GM19372 (cell line): ENCODE data around the gene RMND1.

ENCODE experiments used
- ATAC-seq: cut with Tn5 transposase; IDR thresholded peaks from one replicate; pipeline ENCODE4 v1.9.1; 2021; ENCODE audit warnings: mild to moderate bottlenecking, low read depth, moderate library complexity; ENCODE audit not compliant: unreplicated experiment

RMND1 gene

GRCh38 chr6:151428093-151428735 is 23.7 kb downstream of the RMND1 start:
- ATAC-seq, result no peak

DNA sequence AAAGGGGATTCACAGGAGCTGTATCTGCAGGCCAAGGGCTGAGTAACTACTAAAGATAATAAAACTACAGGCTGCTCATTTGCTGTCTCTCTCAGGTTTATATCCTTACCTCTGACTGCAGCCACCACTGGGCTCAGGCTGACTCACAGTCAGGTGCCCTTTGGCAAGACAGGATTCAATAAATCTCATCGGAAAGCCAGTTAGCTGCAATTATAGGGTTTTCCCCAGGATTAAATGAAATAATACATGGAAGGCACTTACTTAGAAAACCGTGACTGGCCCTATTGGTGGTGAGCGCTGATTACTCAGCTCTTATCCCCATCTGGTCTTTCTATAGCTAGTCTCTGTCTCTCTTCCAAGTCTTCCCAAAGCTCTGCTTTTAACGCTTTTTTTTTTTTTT is 26.4 kb downstream of the RMND1 start:
- ATAC-seq, result no peak

DNA sequence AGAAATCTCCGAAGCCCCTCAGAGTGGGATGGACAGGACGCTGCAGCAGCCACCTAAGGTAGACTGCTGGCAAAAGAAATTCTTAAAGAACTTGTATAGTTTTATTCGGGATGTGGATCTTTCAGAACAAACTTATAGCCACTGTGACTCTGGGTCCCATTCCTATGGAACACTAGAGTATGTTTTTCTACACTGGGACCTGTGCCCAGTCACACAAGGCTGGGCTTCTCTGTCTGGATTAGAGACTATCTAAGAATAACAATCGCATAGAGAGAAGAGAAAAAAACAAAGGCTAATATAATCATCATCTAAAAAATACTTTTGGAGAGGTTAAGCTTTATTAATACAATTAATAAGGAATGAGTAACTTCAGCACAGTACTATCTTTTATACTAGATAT is 28.9 kb downstream of the RMND1 start:
- ATAC-seq, result no peak

DNA sequence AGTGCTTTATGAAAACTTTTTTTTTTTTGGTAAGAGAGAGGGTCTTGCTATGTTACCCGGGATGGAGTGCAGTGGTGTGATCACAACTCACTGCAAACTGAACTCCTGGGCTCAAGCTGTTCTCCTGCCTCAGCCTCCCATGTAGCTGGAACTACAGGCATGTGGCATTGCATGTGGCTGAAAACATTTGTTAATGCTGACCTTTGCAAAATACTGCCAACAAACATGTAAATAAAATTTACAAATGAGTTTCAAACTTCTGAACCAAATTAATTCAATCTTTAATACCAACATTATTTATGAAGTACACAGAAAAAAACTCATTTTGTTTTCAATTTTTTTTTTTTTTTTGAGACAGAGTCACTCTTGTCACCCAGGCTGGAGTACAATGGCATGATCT is 34.4 kb downstream of the RMND1 start:
- no peak for ATAC-seq

DNA sequence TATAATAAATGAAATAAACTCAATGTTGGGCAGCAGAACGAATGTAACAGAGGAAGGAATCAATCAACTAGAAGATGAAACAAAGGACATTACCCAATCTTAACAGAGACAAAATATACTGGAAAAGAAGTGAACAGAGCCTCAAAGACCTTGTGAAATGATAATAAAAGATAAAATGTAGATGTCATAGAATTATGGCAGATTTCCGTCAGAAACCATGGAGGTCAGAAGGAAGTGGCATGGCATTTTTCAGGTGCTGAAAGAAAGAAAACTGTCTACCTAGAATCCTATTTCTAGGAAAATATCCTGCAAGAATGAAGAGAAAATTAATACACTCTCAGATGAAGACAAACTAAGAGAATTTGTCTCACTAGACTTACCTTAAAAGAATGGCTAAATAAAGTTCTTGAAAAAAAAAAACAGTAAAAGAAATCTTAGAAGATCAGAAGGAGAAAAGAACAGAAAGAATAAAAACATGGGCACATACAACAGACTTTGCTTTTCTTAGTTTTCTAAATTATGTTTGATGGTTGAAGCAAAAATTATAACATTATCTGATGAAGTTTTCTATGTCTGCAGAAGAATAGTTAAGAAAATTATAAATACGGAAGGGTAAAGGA is 37.2 kb downstream of the RMND1 start:
- no peak for ATAC-seq

- no peak for ATAC-seq
Measured at GRCh38 chr6:151413372-151414145, 38.4 kb downstream of the RMND1 start.

- ATAC-seq, result no peak
Measured at GRCh38 chr6:151412909-151413308, 39.0 kb downstream of the RMND1 start.

- no peak for ATAC-seq
Measured at GRCh38 chr6:151409679-151410078, 42.2 kb downstream of the RMND1 start.

GRCh38 chr6:151409260-151409659 is 42.7 kb downstream of the RMND1 start:
- peak; percentile 72 for ATAC-seq

- ATAC-seq, result peak; percentile 14
Measured at GRCh38 chr6:151408858-151409257, 43.1 kb downstream of the RMND1 start.

GRCh38 chr6:151403919-151404308 is 48.0 kb downstream of the RMND1 start:
- ATAC-seq, result no peak

GRCh38 chr6:151402228-151402627 is 49.7 kb downstream of the RMND1 start:
- ATAC-seq, result no peak

DNA sequence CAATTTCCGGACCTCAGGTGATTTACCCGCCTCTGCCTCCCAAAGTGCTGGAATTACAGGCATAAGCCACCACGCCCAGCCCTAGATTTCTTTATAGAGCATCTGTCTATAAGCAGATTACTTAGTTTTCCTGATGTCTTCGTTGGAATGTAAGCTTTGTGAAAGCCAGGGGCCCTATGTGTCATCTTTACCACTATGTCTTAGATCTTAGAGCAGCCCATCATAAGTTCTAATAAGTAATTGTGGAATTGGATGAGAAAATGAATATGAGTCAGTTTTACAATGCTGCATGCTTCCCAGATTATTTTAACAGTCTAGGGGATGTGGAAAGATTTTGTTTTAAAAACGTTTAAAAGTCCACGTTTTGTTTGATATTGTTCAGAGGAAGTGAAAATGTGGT is 51.5 kb downstream of the RMND1 start:
- ATAC-seq, result no peak

DNA sequence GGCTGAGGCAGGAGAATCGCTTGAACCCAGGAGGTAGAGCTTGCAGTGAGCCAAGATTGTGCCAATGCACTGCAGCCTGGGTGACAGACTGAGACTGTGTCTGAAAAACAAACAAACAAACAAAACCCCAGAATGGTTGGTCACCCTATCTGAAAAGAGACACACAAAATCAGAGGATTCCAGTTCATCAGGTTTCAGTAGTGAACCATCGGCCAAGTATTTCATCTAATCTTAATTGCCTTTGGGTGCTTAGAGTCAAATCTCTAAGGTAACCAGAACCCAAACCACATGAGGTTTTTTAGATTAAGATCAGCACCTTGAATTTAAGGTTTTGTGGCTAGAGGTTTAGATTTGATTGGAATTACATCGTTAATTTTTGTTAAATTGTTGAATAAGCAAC is 52.2 kb downstream of the RMND1 start:
- ATAC-seq, result no peak

GRCh38 chr6:151393410-151393809 is 58.5 kb downstream of the RMND1 start:
- ATAC-seq, result no peak

GRCh38 chr6:151392427-151392826 is 59.5 kb downstream of the RMND1 start:
- ATAC-seq, result no peak

- peak; percentile 4 for ATAC-seq
Measured at GRCh38 chr6:151391471-151392413, 60.2 kb downstream of the RMND1 start, which contains the start of gene ZBTB2. Gene ZBTB2 (minus strand): TSS chr6:151391559. CDS start chr6:151373637, 17,922 bp downstream.

GRCh38 chr6:151390851-151391470 is 61.0 kb downstream of the RMND1 start:
- ATAC-seq, result peak; percentile 10

- ATAC-seq, result peak; percentile 66
Measured at GRCh38 chr6:151390276-151390850, 61.6 kb downstream of the RMND1 start.
